GM12801 (cell line): ENCODE results near the gene TRMT2A.

ENCODE experiments used
- TF ChIP-seq, protein P1 (sequence below): IDR thresholded peaks from one replicate; pipeline ENCODE4 v1.5.1; 2011; ENCODE audit warnings: control low read depth; ENCODE audit not compliant: insufficient read length; ENCODE audit errors: extremely low read depth

The TRMT2A gene

DNA sequence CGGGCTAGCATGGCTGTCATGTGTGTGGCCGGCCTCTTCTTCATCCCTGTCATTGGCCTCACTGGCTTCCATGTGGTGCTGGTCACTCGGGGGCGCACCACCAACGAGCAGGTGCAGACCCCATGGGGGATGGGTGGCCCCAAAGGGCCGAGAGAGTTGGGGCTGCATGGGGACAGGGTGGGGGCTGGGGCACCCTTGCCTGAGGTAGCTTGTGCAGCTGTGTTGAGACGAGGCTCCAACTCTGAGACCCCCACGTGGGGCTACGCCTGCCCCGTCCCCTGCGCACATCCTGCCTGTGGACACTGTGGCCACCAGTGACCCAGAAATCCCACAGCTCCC is 23.1 kb upstream of the TRMT2A start:
- TF ChIP-seq, protein P1, sequence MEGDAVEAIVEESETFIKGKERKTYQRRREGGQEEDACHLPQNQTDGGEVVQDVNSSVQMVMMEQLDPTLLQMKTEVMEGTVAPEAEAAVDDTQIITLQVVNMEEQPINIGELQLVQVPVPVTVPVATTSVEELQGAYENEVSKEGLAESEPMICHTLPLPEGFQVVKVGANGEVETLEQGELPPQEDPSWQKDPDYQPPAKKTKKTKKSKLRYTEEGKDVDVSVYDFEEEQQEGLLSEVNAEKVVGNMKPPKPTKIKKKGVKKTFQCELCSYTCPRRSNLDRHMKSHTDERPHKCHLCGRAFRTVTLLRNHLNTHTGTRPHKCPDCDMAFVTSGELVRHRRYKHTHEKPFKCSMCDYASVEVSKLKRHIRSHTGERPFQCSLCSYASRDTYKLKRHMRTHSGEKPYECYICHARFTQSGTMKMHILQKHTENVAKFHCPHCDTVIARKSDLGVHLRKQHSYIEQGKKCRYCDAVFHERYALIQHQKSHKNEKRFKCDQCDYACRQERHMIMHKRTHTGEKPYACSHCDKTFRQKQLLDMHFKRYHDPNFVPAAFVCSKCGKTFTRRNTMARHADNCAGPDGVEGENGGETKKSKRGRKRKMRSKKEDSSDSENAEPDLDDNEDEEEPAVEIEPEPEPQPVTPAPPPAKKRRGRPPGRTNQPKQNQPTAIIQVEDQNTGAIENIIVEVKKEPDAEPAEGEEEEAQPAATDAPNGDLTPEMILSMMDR = no peak

DNA sequence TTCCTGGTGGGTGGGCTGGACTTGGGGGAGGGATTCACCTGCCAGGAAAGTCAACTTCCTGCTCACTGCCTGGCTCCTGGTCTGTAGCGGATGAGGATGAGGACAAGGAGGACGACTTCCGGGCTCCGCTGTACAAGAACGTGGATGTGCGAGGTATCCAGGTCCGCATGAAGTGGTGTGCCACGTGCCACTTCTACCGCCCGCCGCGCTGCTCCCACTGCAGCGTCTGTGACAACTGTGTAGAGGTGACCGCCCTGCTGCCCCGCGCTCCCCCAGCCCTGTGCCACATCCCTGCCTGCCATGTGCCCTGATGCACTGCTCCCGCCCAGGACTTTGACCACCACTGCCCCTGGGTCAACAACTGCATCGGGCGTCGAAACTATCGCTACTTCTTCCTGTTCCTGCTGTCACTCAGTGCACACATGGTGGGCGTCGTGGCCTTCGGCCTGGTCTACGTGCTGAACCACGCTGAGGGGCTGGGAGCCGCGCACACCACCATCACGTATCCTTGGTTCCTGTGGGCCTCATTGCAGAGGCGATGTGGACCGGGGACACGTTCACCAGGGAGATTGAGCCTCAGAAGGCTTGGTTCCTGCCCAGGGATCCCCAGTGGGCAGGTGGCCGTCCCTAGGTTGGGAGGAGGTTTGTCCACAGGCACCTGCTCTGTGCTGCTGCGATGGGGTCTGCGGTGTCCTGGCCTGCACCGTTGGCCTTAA is 22.5 kb upstream of the TRMT2A start:
- TF ChIP-seq, protein P1 = no peak

DNA sequence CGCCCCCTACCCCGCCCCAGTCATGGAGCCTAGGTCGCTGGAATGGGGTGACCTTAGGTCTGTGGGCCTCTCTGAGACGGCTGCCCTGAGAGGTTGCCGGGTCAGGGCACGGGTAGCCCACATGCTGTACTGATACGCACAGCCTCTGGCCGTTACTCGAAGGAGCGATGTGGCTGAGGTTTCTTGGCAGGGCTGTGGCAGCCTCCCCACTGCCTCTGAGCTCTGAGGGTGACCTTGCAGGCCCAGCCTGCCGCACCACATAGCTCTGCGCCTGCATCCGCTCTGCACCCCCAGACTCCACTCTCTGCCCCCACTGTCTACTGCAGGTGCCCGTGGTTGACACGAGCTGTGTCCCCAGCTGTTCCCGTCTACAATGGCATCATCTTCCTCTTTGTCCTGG is 21.8 kb upstream of the TRMT2A start:
- TF ChIP-seq, protein P1 = no peak

DNA sequence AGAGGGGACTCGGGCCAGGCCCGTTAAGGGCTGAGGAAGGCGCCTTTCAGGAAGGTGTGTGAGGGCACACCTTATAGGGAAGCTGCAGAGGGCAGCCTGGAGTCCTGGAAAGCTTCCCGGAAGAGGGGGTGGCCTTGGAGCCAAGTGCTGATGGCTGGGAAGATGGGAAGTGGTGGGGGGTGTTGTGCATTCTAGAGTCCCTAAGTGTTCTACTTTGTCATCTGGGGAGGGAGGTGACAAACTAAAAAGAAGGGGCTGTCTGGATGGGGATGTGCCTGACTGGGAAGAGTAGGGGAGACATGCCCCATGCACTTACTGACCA is 21.4 kb upstream of the TRMT2A start:
- TF ChIP-seq, protein P1 = no peak

DNA sequence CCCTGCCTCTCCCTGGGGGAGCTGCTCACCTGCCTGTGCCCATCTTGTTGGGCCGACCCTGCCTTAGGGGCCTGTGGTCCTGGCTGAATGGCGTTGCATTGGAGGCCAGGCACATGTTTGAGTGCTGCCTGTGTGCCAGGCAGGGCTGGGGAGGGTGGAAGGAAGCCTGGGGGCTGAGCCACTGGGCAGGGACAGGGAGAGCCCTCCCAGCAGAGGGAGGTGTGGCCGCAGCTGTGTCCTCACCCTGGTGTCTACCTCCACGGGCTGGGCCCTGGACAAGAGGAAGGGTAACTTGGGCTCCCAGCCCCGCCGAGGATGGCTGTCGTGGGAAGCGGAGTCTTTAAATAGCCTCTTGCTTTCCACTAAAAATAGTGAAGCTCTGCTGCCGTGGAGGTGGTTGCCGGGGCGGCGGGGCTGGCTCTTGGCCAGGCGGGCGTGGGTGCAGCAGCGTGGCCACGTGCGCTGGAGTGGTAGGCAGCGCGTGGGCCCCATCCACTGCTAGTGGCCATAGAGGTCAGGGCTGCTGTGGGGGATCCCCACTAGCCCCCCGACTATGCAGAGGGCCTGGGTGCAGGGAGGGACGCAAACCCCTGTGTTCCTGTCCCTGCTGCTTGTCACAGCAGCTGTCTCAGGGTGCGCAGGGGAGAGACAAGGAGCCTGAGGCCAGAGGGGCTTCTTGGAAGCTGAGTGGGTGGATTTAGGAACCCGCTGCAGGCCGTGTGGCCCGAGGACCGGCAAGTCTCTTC is 20.8 kb upstream of the TRMT2A start:
- TF ChIP-seq, protein P1 = no peak

DNA sequence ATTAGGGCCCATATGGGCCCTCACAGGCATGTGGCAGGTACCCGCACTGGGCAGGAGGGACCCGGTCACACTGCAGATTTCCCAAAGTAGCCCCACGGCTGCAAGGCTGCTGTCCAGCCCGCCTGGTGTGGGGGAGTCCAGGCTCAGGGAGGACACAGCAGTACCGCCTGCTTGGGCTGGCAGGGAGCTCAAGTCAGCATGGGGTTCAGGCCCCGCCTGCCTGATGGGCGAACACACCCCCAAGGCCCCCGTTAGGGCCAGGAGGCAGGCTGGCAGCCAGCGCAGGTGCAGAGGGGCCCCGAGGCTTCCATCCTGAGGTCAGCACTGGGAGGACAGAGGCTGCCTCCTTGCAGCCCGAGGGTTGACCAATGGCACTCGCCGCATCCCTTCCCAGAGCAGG is 20.1 kb upstream of the TRMT2A start:
- TF ChIP-seq, protein P1 = no peak

DNA sequence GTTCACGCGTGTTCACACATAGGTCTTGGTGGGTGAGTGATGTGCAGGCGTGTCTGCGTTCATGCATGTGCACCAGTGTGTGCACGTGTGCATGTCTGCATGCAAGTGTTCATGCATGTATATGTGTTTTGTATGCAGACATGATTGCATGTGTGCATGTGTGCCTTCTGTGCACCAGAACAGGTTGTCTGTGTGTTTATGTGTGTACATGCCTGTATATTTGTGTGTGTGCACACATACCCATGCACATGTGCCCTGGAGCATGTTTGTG is 19.5 kb upstream of the TRMT2A start:
- TF ChIP-seq, protein P1 = no peak
